ENCODE results near the gene HGS. TPM values are rescaled to one million over a fixed set of nuclear protein-coding genes. Genes with fewer than 3 reads are reported as not detected.

Gene HGS
- total RNA-seq, 1 experiment from 2014 or later, result 146 TPM

DNA sequence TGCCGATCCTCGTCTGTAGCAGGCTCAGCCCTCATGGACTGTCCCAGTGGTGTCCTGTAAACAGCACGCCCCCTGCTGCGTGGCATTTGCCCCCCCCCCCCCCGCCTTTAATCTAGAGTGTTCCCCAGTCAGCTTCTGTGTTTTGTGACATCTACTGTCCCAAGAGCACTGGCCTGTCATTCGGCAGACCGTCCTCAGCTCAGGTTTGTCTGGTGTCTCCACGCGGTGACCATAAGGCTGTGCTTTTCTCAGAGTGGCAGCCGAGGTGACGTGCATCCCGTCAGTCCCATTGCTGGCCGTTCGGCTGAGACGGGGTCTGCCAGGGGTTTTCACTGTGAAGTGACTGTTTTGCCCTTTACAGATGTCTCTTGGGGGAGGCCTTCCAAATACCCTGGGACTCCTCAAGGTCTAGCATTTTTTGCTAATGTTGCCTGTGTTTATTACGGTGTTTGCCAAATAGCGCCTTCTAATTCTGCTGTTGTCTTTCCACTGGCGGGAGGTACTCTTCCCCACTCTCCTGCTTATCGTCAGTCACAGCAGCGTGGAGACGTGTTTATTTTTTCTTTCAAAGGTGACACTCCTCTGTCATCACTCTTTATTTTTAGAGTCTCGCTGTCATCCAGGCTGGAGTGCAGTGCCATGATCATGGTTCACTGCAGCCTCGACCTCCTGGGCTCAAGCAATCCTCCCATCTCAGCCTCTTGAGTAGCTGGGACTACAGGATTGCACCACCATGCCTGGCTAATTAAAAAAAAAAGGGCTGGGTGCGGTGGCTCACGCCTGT, 13.6 kb downstream of the HGS start:
- peaks cover 16% of the 10 kb centered on the region for H3K4me1 ChIP-seq (replicated peaks)
- peaks cover 95% of the 10 kb centered on the region for H3K36me3 ChIP-seq
- no peaks in the 10 kb centered on the region for H3K9me3 ChIP-seq (replicated peaks)
- no peak for DNase-seq (ENCODE audit: low read depth in 1 of 2, low spot score in 2 of 2)
- H3K27ac ChIP-seq, result no peak overlapping the region
- no peak overlapping the region for H3K4me3 ChIP-seq
- H3K27me3 ChIP-seq (replicated peaks), result no peaks in the 10 kb centered on the region

GRCh38 chr17:81700353-81701287, 16.8 kb downstream of the HGS start:
- H3K36me3 ChIP-seq, result peaks cover 92% of the 10 kb centered on the region
- H3K27ac ChIP-seq, result no peak overlapping the region
- no peaks in the 10 kb centered on the region for H3K9me3 ChIP-seq (replicated peaks)
- H3K27me3 ChIP-seq (replicated peaks), result no peaks in the 10 kb centered on the region
- peaks cover 24% of the 10 kb centered on the region for H3K4me1 ChIP-seq (replicated peaks)
- no peak overlapping the region for H3K4me3 ChIP-seq
- no peak for DNase-seq (ENCODE audit: low read depth in 1 of 2, low spot score in 2 of 2)

GRCh38 chr17:81701288-81702071, 17.7 kb downstream of the HGS start:
- Histone ChIP-seq H3K4me3 (peak overlapping the region; percentile 86; the same call in 1 of the 2 replicates), H3K4me1 (replicated peaks) (peaks cover 24% of the 10 kb centered on the region), H3K36me3 (peaks cover 92% of the 10 kb centered on the region), H3K27me3 (replicated peaks) (no peaks in the 10 kb centered on the region), H3K27ac (no peak overlapping the region), H3K9me3 (replicated peaks) (no peaks in the 10 kb centered on the region)
- peak in 1 of 2 experiments; percentile 35 for DNase-seq (ENCODE audit: low read depth in 1 of 2, low spot score in 2 of 2)

- H3K9me3 ChIP-seq (replicated peaks), result no peaks in the 10 kb centered on the region
- H3K27me3 ChIP-seq (replicated peaks), result no peaks in the 10 kb centered on the region
- H3K36me3 ChIP-seq, result peaks cover 92% of the 10 kb centered on the region
- peaks cover 24% of the 10 kb centered on the region for H3K4me1 ChIP-seq (replicated peaks)
- peak within 1 kb of the TSS; percentile 86 for H3K4me3 ChIP-seq
- peak; percentile 91 to 96 for DNase-seq (ENCODE audit: low read depth in 1 of 2, low spot score in 2 of 2)
- peak within 1 kb of the TSS; percentile 62 for H3K27ac ChIP-seq
Measured at GRCh38 chr17:81702934-81703746, 19.3 kb downstream of the HGS start, which contains the start of gene MRPL12. MRPL12 (plus strand) TSS chr17:81703367; CDS start chr17:81703502, 135 bp downstream.

DNA sequence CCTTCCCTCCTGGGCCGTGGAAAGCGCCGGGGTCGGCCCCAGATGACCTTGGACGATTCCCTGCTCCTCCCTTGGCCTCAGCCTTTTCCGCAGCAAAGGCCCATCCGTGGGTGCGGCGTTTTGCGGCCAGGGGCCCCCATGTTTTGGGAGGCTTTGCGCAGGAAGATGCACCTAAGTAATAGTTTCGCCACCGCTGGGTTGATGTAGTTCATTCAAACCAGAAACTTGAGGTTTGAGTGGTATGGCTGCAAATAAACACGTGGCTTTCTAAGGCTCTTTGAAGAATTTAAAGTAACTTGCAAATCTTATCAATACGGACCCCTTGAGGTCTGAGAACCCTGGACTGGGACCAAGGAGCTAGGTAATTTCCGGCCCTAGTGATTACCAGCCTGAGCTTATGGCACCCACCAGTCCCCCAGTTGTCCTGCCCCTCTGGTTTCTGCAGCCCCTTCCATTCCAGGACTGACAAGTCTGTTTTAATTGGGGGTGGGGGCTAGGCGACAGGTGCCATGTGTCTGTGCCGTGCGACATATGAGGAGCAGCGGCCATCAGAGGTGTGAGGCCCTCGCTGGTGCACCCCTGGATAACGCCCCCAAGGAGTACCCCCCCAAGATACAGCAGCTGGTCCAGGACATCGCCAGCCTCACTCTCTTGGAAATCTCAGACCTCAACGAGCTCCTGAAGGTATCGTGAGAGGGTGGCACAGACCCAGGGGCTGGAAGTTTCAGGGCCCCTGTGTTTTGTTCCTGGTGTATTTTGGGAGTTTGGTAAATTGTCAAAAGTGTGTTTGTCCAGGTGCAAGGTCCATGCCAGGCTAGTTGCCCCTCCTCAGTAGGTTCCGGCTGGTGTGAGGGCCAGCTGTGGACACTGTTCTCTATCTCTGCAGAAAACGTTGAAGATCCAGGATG, 20.2 kb downstream of the HGS start:
- Histone ChIP-seq H3K4me1 (replicated peaks) (peaks cover 24% of the 10 kb centered on the region), H3K9me3 (replicated peaks) (no peaks in the 10 kb centered on the region), H3K27ac (peak overlapping the region; percentile 62), H3K27me3 (replicated peaks) (no peaks in the 10 kb centered on the region), H3K36me3 (peaks cover 92% of the 10 kb centered on the region), H3K4me3 (peak overlapping the region; percentile 86)
- DNase-seq (ENCODE audit: low read depth in 1 of 2, low spot score in 2 of 2), result no peak

- Histone ChIP-seq H3K27ac (no peak overlapping the region), H3K36me3 (peaks cover 82% of the 10 kb centered on the region), H3K4me1 (replicated peaks) (peaks cover 24% of the 10 kb centered on the region), H3K4me3 (no peak overlapping the region), H3K9me3 (replicated peaks) (no peaks in the 10 kb centered on the region), H3K27me3 (replicated peaks) (no peaks in the 10 kb centered on the region)
- DNase-seq (ENCODE audit: low read depth in 1 of 2, low spot score in 2 of 2), result no peak
Measured at GRCh38 chr17:81705518-81706231, 21.9 kb downstream of the HGS start.

DNA sequence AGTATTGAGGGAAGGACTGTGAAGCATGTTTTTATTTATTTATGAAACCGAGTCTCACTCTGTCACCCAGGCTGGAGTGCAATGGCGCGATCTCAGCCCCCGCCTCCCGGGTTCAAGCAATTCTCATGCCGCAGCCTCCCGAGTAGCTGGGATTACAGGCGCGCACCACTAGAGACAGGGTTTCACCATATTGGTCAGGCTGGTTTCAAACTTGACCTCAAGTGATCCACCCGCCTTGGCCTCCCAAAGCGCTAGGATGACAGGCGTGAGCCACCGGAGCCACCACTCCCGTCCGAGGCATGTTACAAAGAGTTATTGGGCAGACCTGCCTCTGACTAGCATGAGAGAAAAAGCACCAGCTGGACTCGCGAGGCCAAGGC, 22.4 kb downstream of the HGS start:
- H3K4me3 ChIP-seq, result no peak overlapping the region
- no peak for DNase-seq (ENCODE audit: low read depth in 1 of 2, low spot score in 2 of 2)
- no peaks in the 10 kb centered on the region for H3K9me3 ChIP-seq (replicated peaks)
- H3K4me1 ChIP-seq (replicated peaks), result peaks cover 23% of the 10 kb centered on the region
- H3K36me3 ChIP-seq, result peaks cover 77% of the 10 kb centered on the region
- no peak overlapping the region for H3K27ac ChIP-seq
- no peaks in the 10 kb centered on the region for H3K27me3 ChIP-seq (replicated peaks)

DNA sequence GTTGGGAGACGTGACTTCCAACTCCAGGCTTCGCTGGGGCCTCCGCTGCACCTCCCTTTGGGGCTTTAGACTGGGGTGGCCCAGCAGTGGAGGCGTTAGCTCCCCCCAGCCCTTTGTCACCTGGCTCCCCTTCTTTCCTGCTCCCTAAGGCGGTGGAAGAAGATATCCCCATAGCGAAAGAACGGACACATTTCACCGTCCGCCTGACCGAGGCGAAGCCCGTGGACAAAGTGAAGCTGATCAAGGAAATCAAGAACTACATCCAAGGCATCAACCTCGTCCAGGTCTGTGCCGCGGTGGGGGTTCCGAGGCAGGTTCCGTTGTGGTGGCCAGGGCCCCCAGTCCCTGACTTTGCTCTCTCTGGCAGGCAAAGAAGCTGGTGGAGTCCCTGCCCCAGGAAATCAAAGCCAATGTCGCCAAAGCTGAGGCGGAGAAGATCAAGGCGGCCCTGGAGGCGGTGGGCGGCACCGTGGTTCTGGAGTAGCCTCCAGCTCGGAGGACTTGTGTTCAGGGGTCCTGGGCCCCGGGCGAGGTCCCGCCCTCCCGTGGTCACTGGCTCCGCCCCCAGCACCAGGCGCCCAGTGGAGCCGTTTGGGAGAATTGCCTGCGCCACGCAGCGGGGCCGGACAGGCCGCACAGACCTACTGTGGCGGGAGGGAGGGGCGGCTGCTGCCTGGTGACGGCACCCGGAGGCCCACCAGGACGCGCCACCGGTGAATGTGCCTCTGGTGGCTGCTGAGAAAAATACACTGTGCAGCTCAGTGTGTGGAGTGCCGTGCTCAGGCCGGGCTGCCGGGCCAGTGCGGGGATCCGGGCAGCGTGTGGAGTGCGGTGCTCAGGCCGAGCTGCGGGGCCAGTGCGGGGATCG, 23.2 kb downstream of the HGS start:
- no peak for DNase-seq (ENCODE audit: low read depth in 1 of 2, low spot score in 2 of 2)
- H3K4me1 ChIP-seq (replicated peaks), result peaks cover 22% of the 10 kb centered on the region
- H3K4me3 ChIP-seq, result no peak overlapping the region
- H3K9me3 ChIP-seq (replicated peaks), result no peaks in the 10 kb centered on the region
- H3K36me3 ChIP-seq, result peaks cover 69% of the 10 kb centered on the region
- no peak overlapping the region for H3K27ac ChIP-seq
- no peaks in the 10 kb centered on the region for H3K27me3 ChIP-seq (replicated peaks)

DNA sequence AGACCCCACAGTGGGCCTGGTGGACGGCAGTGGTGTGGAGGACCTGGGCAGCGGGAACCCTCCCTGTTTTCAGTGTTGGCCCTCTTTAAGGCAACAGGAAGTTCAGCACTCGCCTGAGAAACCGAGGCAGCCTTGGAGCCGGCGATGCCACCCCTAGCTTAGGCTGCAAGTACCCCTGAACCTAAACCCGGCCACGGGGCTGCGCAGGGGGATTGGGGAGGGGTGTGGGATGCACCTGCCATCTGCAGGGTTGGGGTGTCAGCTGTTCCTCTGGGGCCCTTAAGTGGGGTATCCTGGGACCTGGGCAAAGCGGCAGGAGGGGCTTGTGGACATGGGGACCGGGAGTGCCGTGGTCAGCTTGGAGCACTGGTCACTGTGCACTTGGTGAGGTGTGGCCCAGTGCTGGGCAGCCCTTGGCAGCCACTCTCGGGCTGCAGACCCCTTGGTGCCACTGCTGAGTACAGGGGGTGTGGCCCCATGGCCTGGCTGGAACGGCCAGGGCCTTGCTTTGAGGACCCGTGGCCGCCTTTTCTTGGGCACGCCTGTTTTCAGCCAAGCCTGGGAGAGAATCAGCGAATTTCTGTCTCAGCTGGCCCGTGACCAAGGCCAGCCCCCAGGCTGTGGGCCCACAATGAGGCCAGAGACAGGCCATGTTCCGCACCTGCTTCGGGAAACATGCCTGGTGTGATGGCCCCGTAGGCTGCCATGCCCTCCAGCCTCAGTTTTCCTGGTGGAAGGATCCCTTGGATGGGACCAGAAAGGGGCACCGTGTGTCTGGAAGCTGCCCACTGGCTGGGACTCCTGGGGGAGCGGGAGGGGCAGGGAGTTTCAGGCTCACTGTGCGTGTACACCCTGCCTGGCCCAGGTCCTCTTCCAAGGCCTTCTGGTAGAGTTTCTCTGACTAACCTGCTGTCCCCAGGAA, 24.2 kb downstream of the HGS start:
- H3K36me3 ChIP-seq, result peaks cover 62% of the 10 kb centered on the region
- no peak for DNase-seq (ENCODE audit: low read depth in 1 of 2, low spot score in 2 of 2)
- H3K27me3 ChIP-seq (replicated peaks), result no peaks in the 10 kb centered on the region
- no peak overlapping the region for H3K4me3 ChIP-seq
- no peak overlapping the region for H3K27ac ChIP-seq
- H3K9me3 ChIP-seq (replicated peaks), result peaks cover 3% of the 10 kb centered on the region; the same call in 1 of the 2 replicates
- peaks cover 28% of the 10 kb centered on the region for H3K4me1 ChIP-seq (replicated peaks)

DNA sequence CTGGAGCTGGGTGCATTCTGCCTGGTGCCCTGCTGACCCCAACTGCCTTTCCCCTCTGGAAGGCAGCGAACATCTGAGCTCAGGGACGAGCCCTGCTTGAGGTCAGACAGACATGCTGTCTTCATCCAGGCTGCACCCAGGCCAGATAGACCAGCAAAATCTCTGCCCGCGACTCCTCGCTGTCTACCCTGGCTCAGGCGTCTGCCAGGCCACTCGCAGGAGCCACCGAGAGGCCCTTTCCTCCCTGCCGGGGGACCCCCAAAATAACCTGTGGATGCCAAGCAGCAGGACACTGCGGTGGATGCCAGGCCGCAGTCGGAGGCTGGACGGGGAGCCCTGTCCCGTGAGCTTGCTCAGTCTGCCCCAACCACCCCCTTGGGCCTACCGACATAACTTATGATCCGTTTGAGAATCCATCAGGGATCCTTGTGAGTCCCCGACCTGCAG, 25.0 kb downstream of the HGS start:
- H3K4me3 ChIP-seq, result no peak overlapping the region
- H3K4me1 ChIP-seq (replicated peaks), result peaks cover 36% of the 10 kb centered on the region
- DNase-seq (ENCODE audit: low read depth in 1 of 2, low spot score in 2 of 2), result no peak
- H3K36me3 ChIP-seq, result peaks cover 55% of the 10 kb centered on the region
- no peak overlapping the region for H3K27ac ChIP-seq
- H3K27me3 ChIP-seq (replicated peaks), result no peaks in the 10 kb centered on the region
- H3K9me3 ChIP-seq (replicated peaks), result peaks cover 3% of the 10 kb centered on the region; the same call in 1 of the 2 replicates
